Uterus (tissue), 2 donors: Measurements from ENCODE around the gene PCDHGA1.

ENCODE experiments used
- CTCF ChIP-seq, 4 experiments: fragments of 200-600 bp in 2 of 4; fragments of 450-650 bp in 2 of 4; sonication (generic) in 2 of 4; IDR thresholded peaks; one replicate each; pipeline ENCODE4 v1.5.1; 2016 to 2019; ENCODE audit warnings: antibody characterized with exemption in 4 of 4, mild to moderate bottlenecking in 2 of 4, moderate library complexity in 1 of 4
- POLR2A ChIP-seq, 2 donors: fragments of 450-650 bp; IDR thresholded peaks; one replicate each; pipeline ENCODE4 v1.6.1; 2016; ENCODE audit warnings: antibody characterized with exemption in 2 of 2, mild to moderate bottlenecking in 1 of 2, moderate library complexity in 1 of 2

- TF ChIP-seq CTCF (IDR thresholded peaks at IDR 0.05) (no peak), POLR2A (IDR thresholded peaks at IDR 0.05) (no peak)
Observed at GRCh38 chr5:141420855-141421488, 90.7 kb downstream of the PCDHGA1 start, which contains the start of gene PCDHGA11.
